OCI-LY1 (cell line): ENCODE measurements around the gene FHL5.

Source experiments
- H2AFZ ChIP-seq: fragments of 200-600 bp; sonication (generic), shearing (Covaris generic); 2 replicates; pipeline ENCODE4 v1.6.0; 2014; ENCODE audit warnings: antibody characterized with exemption, mild to moderate bottlenecking, low read length
- H3F3A ChIP-seq: fragments of 200-600 bp; sonication (generic), shearing (Covaris generic); 2 replicates; pipeline ENCODE4 v1.6.0; 2014; ENCODE audit warnings: mild to moderate bottlenecking, antibody characterized with exemption, low read length, moderate library complexity; ENCODE audit not compliant: insufficient read depth
- H3K27ac ChIP-seq: fragments of 200-600 bp; sonication (generic); 2 replicates; pipeline ENCODE4 v1.5.1; 2014; ENCODE audit warnings: low read length, mixed run types, mild to moderate bottlenecking, low read depth; ENCODE audit not compliant: poor library complexity, severe bottlenecking
- H3K27me3 ChIP-seq: fragments of 200-600 bp; sonication (generic); 2 replicates; pipeline ENCODE4 v1.6.0; 2014; ENCODE audit warnings: antibody characterized with exemption, mild to moderate bottlenecking, low read length, moderate library complexity; ENCODE audit not compliant: insufficient read depth
- H3K36me3 ChIP-seq: fragments of 200-600 bp; sonication (generic); 2 replicates; pipeline ENCODE4 v1.6.1; 2014; ENCODE audit warnings: mild to moderate bottlenecking, antibody characterized with exemption, low read length, moderate library complexity, mixed read lengths; ENCODE audit not compliant: insufficient read depth
- H3K4me1 ChIP-seq: fragments of 200-600 bp; sonication (generic); 2 replicates; pipeline ENCODE4 v1.5.1; 2014; ENCODE audit warnings: mild to moderate bottlenecking, low read length, moderate library complexity; ENCODE audit not compliant: insufficient read depth, severe bottlenecking
- H3K4me2 ChIP-seq: fragments of 200-600 bp; sonication (generic), shearing (Covaris generic); 2 replicates; pipeline ENCODE4 v1.6.1; 2014; ENCODE audit warnings: low read length
- H3K4me3 ChIP-seq: fragments of 200-600 bp; sonication (generic); 2 replicates; pipeline ENCODE4 v1.5.1; 2014; ENCODE audit warnings: low read length, low read depth, mild to moderate bottlenecking, mixed read lengths; ENCODE audit not compliant: poor library complexity, severe bottlenecking
- H3K79me2 ChIP-seq: fragments of 200-600 bp; shearing (Covaris generic); 2 replicates; pipeline ENCODE4 v1.6.1; 2016; ENCODE audit warnings: mixed run types, low read length, mixed read lengths; ENCODE audit not compliant: insufficient read depth
- H3K9ac ChIP-seq: fragments of 200-600 bp; sonication (generic), shearing (Covaris generic); 2 replicates; pipeline ENCODE4 v1.6.1; 2014; ENCODE audit warnings: mild to moderate bottlenecking, low read length, mixed read lengths
- H3K9me2 ChIP-seq: fragments of 200-600 bp; sonication (generic), shearing (Covaris generic); 2 replicates; pipeline ENCODE4 v1.6.1; 2014; ENCODE audit warnings: low read depth, mild to moderate bottlenecking, low read length, mixed read lengths
- H3K9me3 ChIP-seq: fragments of 200-600 bp; shearing (Covaris generic); 2 replicates; pipeline ENCODE4 v1.6.1; 2014; ENCODE audit warnings: low read length, mixed read lengths
- H4K20me1 ChIP-seq: fragments of 200-600 bp; sonication (generic), shearing (Covaris generic); 2 replicates; pipeline ENCODE4 v1.6.0; 2016; ENCODE audit warnings: mild to moderate bottlenecking, low read length; ENCODE audit not compliant: insufficient read depth
- CTCF ChIP-seq: fragments of 200-600 bp; sonication (generic), shearing (Covaris generic); IDR thresholded peaks from 2 replicates; pipeline ENCODE4 v1.5.1; 2017; ENCODE audit warnings: mild to moderate bottlenecking, antibody characterized with exemption, low read length, moderate library complexity, mixed read lengths
- EZH2 ChIP-seq: fragments of 200-600 bp; sonication (generic), shearing (Covaris generic); IDR thresholded peaks from 2 replicates; pipeline ENCODE4 v1.8.0; 2017; ENCODE audit warnings: borderline replicate concordance, mixed run types, mild to moderate bottlenecking, antibody characterized with exemption, low read length, moderate library complexity, mixed read lengths

FHL5 gene

GRCh38 chr6:96521644-96522464 lies 41.1 kb upstream of the FHL5 start, which contains the start of gene UFL1:
Gene UFL1, plus strand, starts transcription at chr6:96521806. Its CDS starts 68 bp downstream, at chr6:96521874.
- Histone ChIP-seq H3K4me2 (peak within 1 kb of the TSS; percentile 80), H3K9ac (peak within 1 kb of the TSS; percentile 82), H3K27me3 (no peaks in the 10 kb centered on the region), H4K20me1 (no peaks in the 10 kb centered on the region), H3F3A (no peaks in the 10 kb centered on the region), H3K9me3 (no peaks in the 10 kb centered on the region), H3K36me3 (peaks cover 34% of the 10 kb centered on the region), H3K27ac (peak within 1 kb of the TSS; percentile 76), H2AFZ (0 out of 2 replicates have a peak within 1 kb of the TSS, but pooled peaks have one; percentile 12), H3K4me1 (peaks cover 31% of the 10 kb centered on the region), H3K4me3 (peak within 1 kb of the TSS; percentile 80), H3K79me2 (peaks cover 8% of the 10 kb centered on the region), H3K9me2 (no peaks in the 10 kb centered on the region)
- TF ChIP-seq EZH2: no peak
- TF ChIP-seq CTCF: no peak

- TF ChIP-seq CTCF (no peak), EZH2 (no peak)
- Histone ChIP-seq H3K4me1 (peaks cover 31% of the 10 kb centered on the region), H2AFZ (no peak overlapping the region), H3K4me2 (peak overlapping the region; percentile 80), H3K79me2 (peaks cover 8% of the 10 kb centered on the region), H3K9me3 (no peaks in the 10 kb centered on the region), H3K27me3 (no peaks in the 10 kb centered on the region), H3K9me2 (no peaks in the 10 kb centered on the region), H3F3A (no peaks in the 10 kb centered on the region), H3K36me3 (peaks cover 41% of the 10 kb centered on the region), H3K27ac (peak overlapping the region; percentile 76), H4K20me1 (no peaks in the 10 kb centered on the region), H3K4me3 (peak overlapping the region; percentile 80), H3K9ac (peak overlapping the region; percentile 82)
Observed at GRCh38 chr6:96522465-96523009, 40.4 kb upstream of the FHL5 start.

- Histone ChIP-seq H3K9me2 (no peaks in the 10 kb centered on the region), H3K9me3 (no peaks in the 10 kb centered on the region; the same call in 1 of the 2 replicates), H3K36me3 (peaks cover 98% of the 10 kb centered on the region), H4K20me1 (no peaks in the 10 kb centered on the region), H3K79me2 (peaks cover 1% of the 10 kb centered on the region; the same call in 1 of the 2 replicates), H3F3A (no peaks in the 10 kb centered on the region), H3K4me3 (no peak overlapping the region), H3K27ac (no peak overlapping the region), H3K27me3 (no peaks in the 10 kb centered on the region), H3K9ac (no peak overlapping the region), H2AFZ (no peak overlapping the region), H3K4me1 (peaks cover 13% of the 10 kb centered on the region), H3K4me2 (no peak overlapping the region)
- TF ChIP-seq CTCF (no peak), EZH2 (no peak)
Observed at GRCh38 chr6:96528193-96528592, 34.7 kb upstream of the FHL5 start.
